Measurements from ENCODE around the gene SERINC2. TPM values are rescaled to one million over a fixed set of nuclear protein-coding genes. Genes with fewer than 3 reads are reported as not detected.

SERINC2 gene
- total RNA-seq, 1 donor from 2014 or later: not detected

Other genes starting within 250 kb of the SERINC2 start
- not detected in 2 replicates for gene NKAIN1, start 173.3 kb upstream of the SERINC2 start, total RNA-seq
- 132 and 133 TPM in 2 replicates for gene SNRNP40, start 116.4 kb upstream of the SERINC2 start, total RNA-seq
- 25.5 and 26.2 TPM in 2 replicates for gene ZCCHC17, start 116.2 kb upstream of the SERINC2 start, total RNA-seq
- gene FABP3, start 40.1 kb upstream of the SERINC2 start, total RNA-seq: not detected in 2 replicates
- not detected in 2 replicates for gene TINAGL1, start 163.3 kb downstream of the SERINC2 start, total RNA-seq
- gene HCRTR1, start 204.5 kb downstream of the SERINC2 start, total RNA-seq: not detected in 2 replicates
- 64.0 and 64.4 TPM in 2 replicates for gene PEF1, start 231.7 kb downstream of the SERINC2 start, total RNA-seq